Suppressor macrophage treated with lipopolysaccharide for 1 hour (primary cell): ENCODE data around the gene MVK.

Source experiments
- DNase-seq, 3 donors: peaks; one replicate each; pipeline ENCODE4 v3.0.0-alpha.2; 2020 to 2022

The MVK gene

GRCh38 chr12:109567967-109568366, 5.6 kb upstream of the MVK start:
- no peak for DNase-seq

GRCh38 chr12:109568486-109568885, 5.1 kb upstream of the MVK start:
- DNase-seq, result no peak

- DNase-seq, result no peak
Measured at GRCh38 chr12:109571773-109572505, 1.7 kb upstream of the MVK start.

- no peak for DNase-seq
Measured at GRCh38 chr12:109572506-109572845, 1.1 kb upstream of the MVK start.

- DNase-seq, result no peak
Measured at GRCh38 chr12:109573914-109574244, 285 bp downstream of the MVK start.

- DNase-seq, result no peak
Measured at GRCh38 chr12:109575683-109576082, 2.1 kb downstream of the MVK start.

- no peak for DNase-seq
Measured at GRCh38 chr12:109577311-109577710, 3.7 kb downstream of the MVK start.

GRCh38 chr12:109578330-109578927, 4.8 kb downstream of the MVK start:
- no peak for DNase-seq

GRCh38 chr12:109579639-109580038, 6.0 kb downstream of the MVK start:
- DNase-seq, result no peak

GRCh38 chr12:109580272-109580671, 6.7 kb downstream of the MVK start:
- DNase-seq, result no peak

- DNase-seq, result no peak
Measured at GRCh38 chr12:109580684-109581333, 7.2 kb downstream of the MVK start.

GRCh38 chr12:109581334-109581691, 7.7 kb downstream of the MVK start:
- no peak for DNase-seq

- DNase-seq, result no peak
Measured at GRCh38 chr12:109581856-109582255, 8.3 kb downstream of the MVK start.

GRCh38 chr12:109582636-109583035, 9.0 kb downstream of the MVK start:
- DNase-seq, result no peak

GRCh38 chr12:109583733-109584132, 10.1 kb downstream of the MVK start:
- DNase-seq, result no peak

GRCh38 chr12:109586385-109587296, 13.0 kb downstream of the MVK start:
- DNase-seq, result no peak

- DNase-seq, result no peak
Measured at GRCh38 chr12:109587921-109588320, 14.3 kb downstream of the MVK start.

GRCh38 chr12:109588461-109589239, 15.1 kb downstream of the MVK start:
- no peak for DNase-seq

GRCh38 chr12:109589240-109589590, 15.6 kb downstream of the MVK start:
- no peak for DNase-seq

- no peak for DNase-seq
Measured at GRCh38 chr12:109589691-109590245, 16.2 kb downstream of the MVK start.

- DNase-seq, result no peak
Measured at GRCh38 chr12:109590566-109590965, 17.0 kb downstream of the MVK start.

GRCh38 chr12:109591041-109591440, 17.4 kb downstream of the MVK start:
- no peak for DNase-seq
